ENCODE measurements around the gene LMNTD2.

LMNTD2 gene

GRCh38 chr11:587978-588380 lies 27.4 kb upstream of the LMNTD2 start:
- DNase-seq (ENCODE audit: low spot score) (no peak), ATAC-seq (ENCODE audit: low read depth) (0 out of 3 replicates have a peak, but pooled peaks have one; percentile 48)
- Histone ChIP-seq H3K27me3 (ENCODE audit: insufficient read depth, poor library complexity, severe bottlenecking) (no peaks in the 10 kb centered on the region), H3K9me3 (ENCODE audit: severe bottlenecking) (no peaks in the 10 kb centered on the region), H3K36me3 (ENCODE audit: low read depth) (peaks cover 69% of the 10 kb centered on the region), H3K27ac (ENCODE audit: poor library complexity, severe bottlenecking) (peak overlapping the region; percentile 15), H3K4me3 (ENCODE audit: severe bottlenecking) (no peak overlapping the region), H3K4me1 (ENCODE audit: insufficient read depth, poor library complexity, severe bottlenecking) (no peaks in the 10 kb centered on the region)
- TF ChIP-seq CTCF (IDR thresholded peaks at IDR 0.05; ENCODE audit: poor library complexity, severe bottlenecking), result no peak

GRCh38 chr11:587546-587945 lies 27.0 kb upstream of the LMNTD2 start:
- no peak for TF ChIP-seq CTCF (IDR thresholded peaks at IDR 0.05; ENCODE audit: poor library complexity, severe bottlenecking)

GRCh38 chr11:586376-587316 lies 26.1 kb upstream of the LMNTD2 start:
- H3K36me3 ChIP-seq (ENCODE audit: low read depth), result peaks cover 70% of the 10 kb centered on the region
- no peak overlapping the region for H3K27ac ChIP-seq (ENCODE audit: poor library complexity, severe bottlenecking)

More at GRCh38 chr11:587546-587945, 27.0 kb upstream of the LMNTD2 start:
- 0 out of 3 replicates have a peak, but pooled peaks have one; percentile 19 for ATAC-seq (ENCODE audit: low read depth)
- no peak for DNase-seq (ENCODE audit: low spot score)
- peaks cover 70% of the 10 kb centered on the region for H3K36me3 ChIP-seq (ENCODE audit: low read depth)
- H3K4me1 ChIP-seq (ENCODE audit: insufficient read depth, poor library complexity, severe bottlenecking), result no peaks in the 10 kb centered on the region
- H3K27ac ChIP-seq (ENCODE audit: poor library complexity, severe bottlenecking), result peak overlapping the region; percentile 15
- no peak overlapping the region for H3K4me3 ChIP-seq (ENCODE audit: severe bottlenecking)
- H3K27me3 ChIP-seq (ENCODE audit: insufficient read depth, poor library complexity, severe bottlenecking), result no peaks in the 10 kb centered on the region
- no peaks in the 10 kb centered on the region for H3K9me3 ChIP-seq (ENCODE audit: severe bottlenecking)

GRCh38 chr11:584287-584686 lies 23.7 kb upstream of the LMNTD2 start:
- Histone ChIP-seq H3K4me1 (ENCODE audit: insufficient read depth, poor library complexity, severe bottlenecking) (peaks cover 4% of the 10 kb centered on the region), H3K27me3 (ENCODE audit: insufficient read depth, poor library complexity, severe bottlenecking) (no peaks in the 10 kb centered on the region), H3K9me3 (ENCODE audit: severe bottlenecking) (no peaks in the 10 kb centered on the region), H3K4me3 (ENCODE audit: severe bottlenecking) (no peak overlapping the region), H3K27ac (ENCODE audit: poor library complexity, severe bottlenecking) (no peak overlapping the region), H3K36me3 (ENCODE audit: low read depth) (peaks cover 64% of the 10 kb centered on the region)
- DNase-seq (ENCODE audit: low spot score) (no peak), ATAC-seq (ENCODE audit: low read depth) (no peak)
- no peak for TF ChIP-seq CTCF (IDR thresholded peaks at IDR 0.05; ENCODE audit: poor library complexity, severe bottlenecking)

More at GRCh38 chr11:586376-587316, 26.1 kb upstream of the LMNTD2 start:
- H3K9me3 ChIP-seq (ENCODE audit: severe bottlenecking), result no peaks in the 10 kb centered on the region
- ATAC-seq (ENCODE audit: low read depth) (no peak), DNase-seq (ENCODE audit: low spot score) (no peak)
- H3K4me1 ChIP-seq (ENCODE audit: insufficient read depth, poor library complexity, severe bottlenecking), result no peaks in the 10 kb centered on the region
- no peaks in the 10 kb centered on the region for H3K27me3 ChIP-seq (ENCODE audit: insufficient read depth, poor library complexity, severe bottlenecking)
- no peak overlapping the region for H3K4me3 ChIP-seq (ENCODE audit: severe bottlenecking)
- no peak for TF ChIP-seq CTCF (IDR thresholded peaks at IDR 0.05; ENCODE audit: poor library complexity, severe bottlenecking)

- Histone ChIP-seq H3K4me3 (ENCODE audit: severe bottlenecking) (no peak overlapping the region), H3K9me3 (ENCODE audit: severe bottlenecking) (no peaks in the 10 kb centered on the region), H3K27ac (ENCODE audit: poor library complexity, severe bottlenecking) (no peak overlapping the region), H3K27me3 (ENCODE audit: insufficient read depth, poor library complexity, severe bottlenecking) (no peaks in the 10 kb centered on the region), H3K36me3 (ENCODE audit: low read depth) (peaks cover 56% of the 10 kb centered on the region), H3K4me1 (ENCODE audit: insufficient read depth, poor library complexity, severe bottlenecking) (peaks cover 15% of the 10 kb centered on the region)
- no peak for TF ChIP-seq CTCF (IDR thresholded peaks at IDR 0.05; ENCODE audit: poor library complexity, severe bottlenecking)
- DNase-seq (ENCODE audit: low spot score), result no peak
- ATAC-seq (ENCODE audit: low read depth), result no peak
These were observed 21.2 kb upstream of the LMNTD2 start for GRCh38 chr11:581752-582151.
